ENCODE results near the gene ALDOB.

Gene ALDOB

GRCh38 chr9:101417977-101418376 is 17.6 kb downstream of the ALDOB start:
- no peak for TF ChIP-seq USF1 (IDR thresholded peaks at IDR 0.05)
- TF ChIP-seq EP300 (IDR thresholded peaks at IDR 0.05; ENCODE audit: borderline replicate concordance), result no peak
- TF ChIP-seq RAD21 (IDR thresholded peaks at IDR 0.05; ENCODE audit: low read depth), result no peak
- no peak for TF ChIP-seq EGR1 (IDR thresholded peaks at IDR 0.05)
- no peak for TF ChIP-seq FOXM1 (IDR thresholded peaks at IDR 0.05; ENCODE audit: borderline replicate concordance, low read depth)

- TF ChIP-seq CREB1 (IDR thresholded peaks at IDR 0.05; ENCODE audit: low read depth), result no peak
- no peak for TF ChIP-seq REST (IDR thresholded peaks at IDR 0.05; ENCODE audit: low read depth)
- no peak for TF ChIP-seq EGR1 (IDR thresholded peaks at IDR 0.05)
- TF ChIP-seq ZBTB7A (IDR thresholded peaks at IDR 0.05; ENCODE audit: low read depth), result no peak
- TF ChIP-seq TAF1 (IDR thresholded peaks at IDR 0.05; ENCODE audit: low read depth), result no peak
- no peak for TF ChIP-seq RAD21 (IDR thresholded peaks at IDR 0.05; ENCODE audit: low read depth)
- TF ChIP-seq MAX (IDR thresholded peaks at IDR 0.05), result no peak
- no peak for TF ChIP-seq YY1 (IDR thresholded peaks at IDR 0.05; ENCODE audit: low read depth)
- TF ChIP-seq CEBPB (IDR thresholded peaks at IDR 0.05), result no peak
- no peak for TF ChIP-seq EP300 (IDR thresholded peaks at IDR 0.05; ENCODE audit: borderline replicate concordance)
- no peak for TF ChIP-seq TEAD4 (IDR thresholded peaks at IDR 0.05)
- no peak for TF ChIP-seq USF1 (IDR thresholded peaks at IDR 0.05)
- no peak for TF ChIP-seq TCF12 (IDR thresholded peaks at IDR 0.05; ENCODE audit: low read depth)
- TF ChIP-seq FOXM1 (IDR thresholded peaks at IDR 0.05; ENCODE audit: borderline replicate concordance, low read depth), result no peak
- no peak for TF ChIP-seq NFIC (IDR thresholded peaks at IDR 0.05)
Measured at GRCh38 chr9:101417389-101417788, 18.2 kb downstream of the ALDOB start.

- no peak for TF ChIP-seq TAF1 (IDR thresholded peaks at IDR 0.05; ENCODE audit: low read depth)
- TF ChIP-seq RAD21 (IDR thresholded peaks at IDR 0.05; ENCODE audit: low read depth), result no peak
- TF ChIP-seq REST (IDR thresholded peaks at IDR 0.05; ENCODE audit: low read depth), result no peak
- TF ChIP-seq CREB1 (IDR thresholded peaks at IDR 0.05; ENCODE audit: low read depth), result no peak
- no peak for TF ChIP-seq USF1 (IDR thresholded peaks at IDR 0.05)
- TF ChIP-seq TCF12 (IDR thresholded peaks at IDR 0.05; ENCODE audit: low read depth), result no peak
- TF ChIP-seq EGR1 (IDR thresholded peaks at IDR 0.05), result no peak
- TF ChIP-seq YY1 (IDR thresholded peaks at IDR 0.05; ENCODE audit: low read depth), result no peak
- no peak for TF ChIP-seq FOXM1 (IDR thresholded peaks at IDR 0.05; ENCODE audit: borderline replicate concordance, low read depth)
- no peak for TF ChIP-seq NFIC (IDR thresholded peaks at IDR 0.05)
- TF ChIP-seq EP300 (IDR thresholded peaks at IDR 0.05; ENCODE audit: borderline replicate concordance), result no peak
- TF ChIP-seq CEBPB (IDR thresholded peaks at IDR 0.05), result no peak
- no peak for TF ChIP-seq TEAD4 (IDR thresholded peaks at IDR 0.05)
- TF ChIP-seq MAX (IDR thresholded peaks at IDR 0.05), result no peak
Measured at GRCh38 chr9:101415578-101415977, 20.0 kb downstream of the ALDOB start.

GRCh38 chr9:101414839-101415238 is 20.7 kb downstream of the ALDOB start:
- no peak for TF ChIP-seq YY1 (IDR thresholded peaks at IDR 0.05; ENCODE audit: low read depth)
- TF ChIP-seq TAF1 (IDR thresholded peaks at IDR 0.05; ENCODE audit: low read depth), result no peak
- no peak for TF ChIP-seq EP300 (IDR thresholded peaks at IDR 0.05; ENCODE audit: borderline replicate concordance)
- no peak for TF ChIP-seq CEBPB (IDR thresholded peaks at IDR 0.05)
- TF ChIP-seq MAX (IDR thresholded peaks at IDR 0.05), result no peak
- no peak for TF ChIP-seq USF1 (IDR thresholded peaks at IDR 0.05)
- TF ChIP-seq TCF12 (IDR thresholded peaks at IDR 0.05; ENCODE audit: low read depth), result no peak
- TF ChIP-seq EGR1 (IDR thresholded peaks at IDR 0.05), result no peak
- no peak for TF ChIP-seq REST (IDR thresholded peaks at IDR 0.05; ENCODE audit: low read depth)
- no peak for TF ChIP-seq TEAD4 (IDR thresholded peaks at IDR 0.05)
- no peak for TF ChIP-seq ZBTB7A (IDR thresholded peaks at IDR 0.05; ENCODE audit: low read depth)
- TF ChIP-seq NFIC (IDR thresholded peaks at IDR 0.05), result no peak

Data from Ishikawa (cell line).